H1 (cell line): Measurements from ENCODE around the gene UQCC5. TPM values are rescaled to one million over a fixed set of nuclear protein-coding genes. Genes with fewer than 3 reads are reported as not detected.

Experiments
- CTCF ChIA-PET: fragments of 300-600 bp; sonication (Branson Sonifier 250); formaldehyde crosslinking; loops from one replicate; lab custom pipeline; 2021; ENCODE audit not compliant: partially characterized antibody; lab: Charles Lee
- POLR2A ChIA-PET: fragments of 300-600 bp; sonication (Branson Sonifier 250); formaldehyde crosslinking; loops from one replicate; lab custom pipeline; 2021; ENCODE audit warnings: inconsistent platforms; ENCODE audit not compliant: partially characterized antibody; lab: Charles Lee
- DNase-seq, 2 experiments: peaks; one replicate each; pipeline versions ENCODE4 v3.0.0 to v3.0.0-alpha.2; 2010 to 2022; ENCODE audit warnings: low spot score in 2 of 2, low read depth in 1 of 2, mixed read lengths in 1 of 2
- FAIRE-seq: peaks from 2 replicates; lab custom pipeline; 2011; peaks lifted over from hg19 to GRCh38; lab: Jason Lieb, UNC
- H2AFZ ChIP-seq: 2 replicates; pipeline ENCODE4 v1.8.1; 2012; ENCODE audit warnings: low read length, inconsistent platforms
- H2AK5ac ChIP-seq: 2 replicates; pipeline ENCODE4 v1.6.1; 2013; ENCODE audit warnings: low read depth, low read length
- H2BK120ac ChIP-seq: replicated peaks from 2 replicates; pipeline ENCODE3; 2013; ENCODE audit warnings: low read depth, low read length, inconsistent platforms
- H2BK12ac ChIP-seq: 2 replicates; pipeline ENCODE4 v1.6.1; 2013; ENCODE audit warnings: low read depth, low read length
- H2BK15ac ChIP-seq: 2 replicates; pipeline ENCODE4 v1.6.1; 2013; ENCODE audit warnings: low read length
- H2BK20ac ChIP-seq: 2 replicates; pipeline ENCODE4 v1.6.1; 2013; ENCODE audit warnings: low read length
- H2BK5ac ChIP-seq: 2 replicates; pipeline ENCODE4 v1.6.1; 2013; ENCODE audit warnings: low read depth, low read length
- H3K14ac ChIP-seq: 2 replicates; pipeline ENCODE4 v1.6.1; 2013; ENCODE audit warnings: inconsistent platforms; ENCODE audit not compliant: insufficient read length
- H3K18ac ChIP-seq: 2 replicates; pipeline ENCODE4 v1.6.1; 2013; ENCODE audit warnings: low read length; ENCODE audit errors: extremely low read depth
- H3K23ac ChIP-seq: 2 replicates; pipeline ENCODE4 v1.6.1; 2013; ENCODE audit warnings: inconsistent platforms; ENCODE audit not compliant: insufficient read length
- H3K23me2 ChIP-seq: 2 replicates; pipeline ENCODE4 v1.6.1; 2013; ENCODE audit warnings: low read depth, low read length
- H3K27ac ChIP-seq: 2 replicates; pipeline ENCODE4 v1.6.1; 2011; ENCODE audit warnings: low read depth, low read length, inconsistent platforms
- H3K27me3 ChIP-seq, 4 experiments: replicated peaks in 1 of 4; 1 replicate in 1 of 4; 2 replicates in 3 of 4; pipeline versions ENCODE4 v1.6.1 to v1.8.1; 2011 to 2013; ENCODE audit warnings: low read length in 3 of 4, mild to moderate bottlenecking in 3 of 4, inconsistent platforms in 2 of 4, mixed read lengths in 2 of 4, moderate library complexity in 1 of 4; ENCODE audit not compliant: control insufficient read depth in 3 of 4, insufficient read depth in 3 of 4; ENCODE audit errors: extremely low read depth in 1 of 4
- H3K36me3 ChIP-seq, 4 experiments: 2 replicates each; pipeline versions ENCODE4 v1.6.1 to v1.8.1; 2011 to 2013; ENCODE audit warnings: mild to moderate bottlenecking in 4 of 4, low read length in 3 of 4, moderate library complexity in 2 of 4, control low read depth in 1 of 4, inconsistent platforms in 1 of 4; ENCODE audit not compliant: insufficient read depth in 4 of 4, control insufficient read depth in 2 of 4
- H3K4ac ChIP-seq: replicated peaks from 2 replicates; pipeline ENCODE3; 2013; ENCODE audit warnings: low read length, low read depth, mixed read lengths, inconsistent platforms; ENCODE audit not compliant: insufficient read length
- H3K4me1 ChIP-seq, 4 experiments: replicated peaks in 1 of 4; 1 replicate in 1 of 4; 2 replicates in 3 of 4; pipeline versions ENCODE4 v1.6.1 to v1.8.1; 2011 to 2013; ENCODE audit warnings: low read length in 3 of 4, inconsistent platforms in 2 of 4, mixed read lengths in 1 of 4; ENCODE audit not compliant: insufficient read depth in 4 of 4, control insufficient read depth in 3 of 4
- H3K4me2 ChIP-seq, 2 experiments: 2 replicates each; pipeline versions ENCODE4 v1.6.1 to v1.8.1; 2011 to 2013; ENCODE audit warnings: low read depth in 2 of 2, low read length in 2 of 2, control low read depth in 1 of 2, inconsistent platforms in 1 of 2, mild to moderate bottlenecking in 1 of 2; ENCODE audit not compliant: insufficient read depth in 1 of 2
- H3K4me3 ChIP-seq, 4 experiments: fragments of 200-600, 300-600 bp in 1 of 4; sonication (generic), shearing (Covaris generic), sonication (Bioruptor Twin) in 1 of 4; 2 replicates each; pipeline versions ENCODE4 v1.5.1 to v1.8.1; 2011 to 2016; ENCODE audit warnings: low read length in 4 of 4, low read depth in 3 of 4, control low read depth in 2 of 4, inconsistent platforms in 2 of 4, mild to moderate bottlenecking in 2 of 4, mixed read lengths in 1 of 4, moderate library complexity in 1 of 4; ENCODE audit not compliant: insufficient read depth in 2 of 4; ENCODE audit errors: extremely low read depth in 1 of 4
- H3K56ac ChIP-seq: replicated peaks from 2 replicates; pipeline ENCODE3; 2013; ENCODE audit warnings: low read depth, mild to moderate bottlenecking, mixed read lengths, low read length, inconsistent platforms; ENCODE audit not compliant: insufficient read length
- H3K79me1 ChIP-seq: 2 replicates; pipeline ENCODE4 v1.6.1; 2013; ENCODE audit warnings: low read depth, low read length, control low read depth
- H3K79me2 ChIP-seq, 2 experiments: 2 replicates each; pipeline versions ENCODE4 v1.6.1 to v1.8.1; 2012 to 2013; ENCODE audit warnings: low read length in 2 of 2, mild to moderate bottlenecking in 2 of 2, inconsistent platforms in 1 of 2; ENCODE audit not compliant: insufficient read depth in 2 of 2, control insufficient read depth in 1 of 2
- H3K9ac ChIP-seq, 4 experiments: replicated peaks in 1 of 4; 1 replicate in 1 of 4; 2 replicates in 3 of 4; pipeline versions ENCODE4 v1.6.1 to v1.8.1; 2011 to 2013; ENCODE audit warnings: low read depth in 3 of 4, low read length in 3 of 4, control low read depth in 2 of 4, mild to moderate bottlenecking in 2 of 4, moderate library complexity in 2 of 4, inconsistent platforms in 1 of 4; ENCODE audit errors: extremely low read depth in 1 of 4
- H3K9me3 ChIP-seq, 2 experiments: 2 replicates each; pipeline versions ENCODE4 v1.6.1 to v1.8.1; 2012 to 2013; ENCODE audit warnings: mild to moderate bottlenecking in 2 of 2, moderate library complexity in 2 of 2, control low read depth in 1 of 2, inconsistent platforms in 1 of 2, low read depth in 1 of 2, low read length in 1 of 2, mixed read lengths in 1 of 2; ENCODE audit not compliant: insufficient read depth in 2 of 2
- H4K20me1 ChIP-seq, 2 experiments: replicated peaks in 1 of 2; 2 replicates each; pipeline versions ENCODE3 to v1.8.1; 2011 to 2013; ENCODE audit warnings: inconsistent platforms in 2 of 2, low read length in 2 of 2, mild to moderate bottlenecking in 1 of 2; ENCODE audit not compliant: insufficient read depth in 2 of 2, control insufficient read depth in 1 of 2
- H4K5ac ChIP-seq: 2 replicates; pipeline ENCODE4 v1.6.1; 2013; ENCODE audit warnings: low read length, low read depth, mixed read lengths, inconsistent platforms; ENCODE audit not compliant: insufficient read length
- H4K8ac ChIP-seq: 2 replicates; pipeline ENCODE4 v1.8.0; 2013; ENCODE audit warnings: mild to moderate bottlenecking, moderate library complexity, low read length, inconsistent platforms; ENCODE audit not compliant: insufficient read depth; ENCODE audit errors: extremely low read depth
- H4K91ac ChIP-seq: replicated peaks from 2 replicates; pipeline ENCODE3; 2013; ENCODE audit warnings: low read length, mixed read lengths, inconsistent platforms; ENCODE audit not compliant: insufficient read length
- ASH2L ChIP-seq: fragments of 200-600, 300-600 bp; sonication (generic); IDR thresholded peaks from one replicate; pipeline ENCODE4 v1.7.1; 2017; ENCODE audit warnings: low read length
- ATF3 ChIP-seq: IDR thresholded peaks from 2 replicates; pipeline ENCODE4 v1.6.1; 2011; ENCODE audit warnings: low read depth, mild to moderate bottlenecking, low read length; ENCODE audit not compliant: insufficient read depth
- CBX5 ChIP-seq: fragments of 300-800, 300-1000 bp; sonication (generic); IDR thresholded peaks from 2 replicates; pipeline ENCODE4 v1.7.1; 2016; ENCODE audit warnings: antibody characterized with exemption, low read length, low read depth
- CBX8 ChIP-seq: fragments of 300-800, 300-1000 bp; sonication (generic); IDR thresholded peaks from 2 replicates; pipeline ENCODE4 v1.7.1; 2016; ENCODE audit warnings: low read depth, low read length, borderline replicate concordance
- CTCF ChIP-seq, 3 experiments: IDR thresholded peaks; 1 replicate in 2 of 3; 2 replicates in 1 of 3; pipeline versions ENCODE4 v1.5.1 to v1.6.1; 2011; ENCODE audit warnings: low read length in 3 of 3, mild to moderate bottlenecking in 3 of 3, inconsistent platforms in 2 of 3, low read depth in 1 of 3, moderate library complexity in 1 of 3; ENCODE audit not compliant: insufficient read depth in 1 of 3; ENCODE audit errors: control extremely low read depth in 1 of 3
- KDM4A ChIP-seq: IDR thresholded peaks from one replicate; pipeline ENCODE4 v1.7.1; 2012; ENCODE audit warnings: low read depth, mild to moderate bottlenecking, moderate library complexity, low read length, inconsistent platforms; ENCODE audit not compliant: severe bottlenecking
- KDM5A ChIP-seq: fragments of 200-600 bp; IDR thresholded peaks from 2 replicates; pipeline ENCODE4 v1.7.1; 2012; ENCODE audit warnings: mild to moderate bottlenecking, low read length, inconsistent platforms, mixed read lengths
- RFX5 ChIP-seq: IDR thresholded peaks from 2 replicates; pipeline ENCODE4 v1.6.1; 2011; ENCODE audit warnings: low read depth, low read length, improper control_type of control experiment, borderline replicate concordance
- RNF2 ChIP-seq: fragments of 200-900, 300-1000 bp; sonication (generic); IDR thresholded peaks from 2 replicates; pipeline ENCODE4 v1.7.1; 2016; ENCODE audit warnings: borderline replicate concordance, low read depth, mild to moderate bottlenecking, antibody characterized with exemption, low read length; ENCODE audit not compliant: poor library complexity, severe bottlenecking; ENCODE audit errors: missing control alignments
- TCF12 ChIP-seq: IDR thresholded peaks from 2 replicates; pipeline ENCODE4 v1.6.1; 2011; ENCODE audit warnings: low read depth, mild to moderate bottlenecking, low read length
- WGBS, 2 experiments: shearing (Covaris generic) in 1 of 2; methylation state at CpG; one replicate each; pipeline versions ENCODE4 v1.1.6 to v1.1.7; 2013 to 2015; ENCODE audit warnings: low lambda C conversion rate in 2 of 2, mixed read lengths in 2 of 2, inconsistent platforms in 1 of 2, low coverage in 1 of 2, missing lambda C conversion rate in 1 of 2; ENCODE audit not compliant: insufficient replicate concordance in 2 of 2, insufficient coverage in 1 of 2, insufficient read length in 1 of 2; ENCODE audit errors: extremely low coverage in 1 of 2, missing lambda C conversion rate in 1 of 2; 5-methylcytosine and 5-hydroxymethylcytosine counted together
- polyA plus RNA-seq, 7 experiments: library from polyadenylated mRNA; depleted of rRNA in 3 of 7; stranded (reverse) in 5 of 7; unstranded in 2 of 7; fragments of >200 nt in 5 of 7; fragments of 200-250 nt in 2 of 7; gene quantifications; 1 replicate in 5 of 7; 2 replicates in 1 of 7; 4 replicates in 1 of 7; pipeline versions ENCODE4 v1.2.1 to v1.2.3, GENCODE V29; 2011 to 2013; ENCODE audit warnings: missing spikeins in 2 of 7, mixed read lengths in 2 of 7
- total RNA-seq: library from RNA; stranded (reverse); fragmentation: NEBNext Ultra II Directional; extraction: Animal tissue kit (Norgen Biotek cat#: 25700); gene quantifications from 2 replicates; pipeline ENCODE4 v1.2.1, GENCODE V29; 2021

Gene UQCC5
- total and polyA plus RNA-seq, 2 of the 8 experiments (the other 6 are each of a cell fraction or from before 2014, with no cell fraction given): 35.0 to 37.7 TPM

GRCh38 chr3:52489453-52489852 is 47.0 kb upstream of the UQCC5 start:
- Histone ChIP-seq H4K20me1 (peaks cover 0 to 22% of the 10 kb centered on the region in 2 experiments), H3K23ac (no peak overlapping the region), H3K9me3 (no peaks in the 10 kb centered on the region), H2BK5ac (no peak overlapping the region; the same call in 1 of the 2 replicates), H3K14ac (no peak overlapping the region), H4K5ac (no peak overlapping the region), H3K79me1 (no peaks in the 10 kb centered on the region; the same call in 1 of the 2 replicates), H3K79me2 (no peaks in the 10 kb centered on the region), H2BK20ac (no peak overlapping the region), H3K36me3 (peaks cover 21 to 62% (median 43%) of the 10 kb centered on the region in 4 experiments), H3K9ac (no peak overlapping the region), H3K27me3 (no peaks in the 10 kb centered on the region), H3K4ac (no peak overlapping the region), H3K56ac (no peak overlapping the region), H4K8ac (no peak overlapping the region), H3K4me3 (no peak overlapping the region), H2BK15ac (no peak overlapping the region), H2BK120ac (no peak overlapping the region), H2AFZ (no peak overlapping the region), H3K4me2 (no peak overlapping the region), H3K23me2 (no peaks in the 10 kb centered on the region), H4K91ac (no peak overlapping the region), H3K27ac (no peak overlapping the region), H2BK12ac (no peak overlapping the region), H2AK5ac (no peak overlapping the region), H3K4me1 (peaks cover 0 to 1% (median under 1%) of the 10 kb centered on the region in 4 experiments; a peak in 3 of 7 replicates), H3K18ac (no peak overlapping the region)
- ChIA-PET POLR2A (interaction anchor here (0.8 to 3.0 kb wide), 6 partner anchors 9 to 40 kb away, joined by 3 to 16 read pairs (median 4); no protein-coding TSS in a partner anchor), CTCF (interaction anchor here (0.7 to 2.0 kb wide), 6 partner anchors 9 to 101 kb away, joined by 3 to 7 read pairs (median 4); no protein-coding TSS in a partner anchor)
- 97% methylated on average over 15 of the region's 18 CpGs; no CpG with 5 or more reads in 1 of the 2 experiments for WGBS, 2 experiments
- FAIRE-seq (no peak), DNase-seq (no peak)
- TF ChIP-seq KDM5A (no peak), KDM4A (no peak), ASH2L (no peak), CBX5 (no peak), ATF3 (no peak), CBX8 (no peak), RFX5 (no peak), RNF2 (no peak), TCF12 (no peak), CTCF (IDR thresholded peaks at IDR 0.05; ENCODE audit: control extremely low read depth in 1 of 3, insufficient read depth in 1 of 3, low read depth in 1 of 3, low read length in 3 of 3) (no peak)
